Heart left ventricle (tissue), 16 donors: ENCODE measurements around the gene LIMK2. TPM values are rescaled to one million over a fixed set of nuclear protein-coding genes. Genes with fewer than 3 reads are reported as not detected.

ENCODE experiments used
- ATAC-seq, 4 donors: fragments of 200-7000 bp; cut with Tn5 transposase; one replicate each; pipeline ENCODE4 v1.9.1; 2020 to 2022; ENCODE audit warnings: moderate library complexity in 4 of 4, mild to moderate bottlenecking in 3 of 4, moderate number of reproducible peaks in 1 of 4
- DNase-seq, 5 donors: peaks; one replicate each; pipeline ENCODE4 v3.0.0-alpha.2; 2020
- H3K27ac ChIP-seq, 12 donors: fragments of 200-600 bp; sonication (generic) in 4 of 12; one replicate each; pipeline versions ENCODE4 v1.5.0 to v1.8.0; 2016 to 2022; ENCODE audit warnings: mild to moderate bottlenecking in 2 of 12
- H3K27me3 ChIP-seq, 9 donors: fragments of 200-600 bp; sonication (generic) in 2 of 9; one replicate each; pipeline versions ENCODE4 v1.5.1 to v1.8.0; 2016 to 2022; ENCODE audit warnings: mild to moderate bottlenecking in 3 of 9
- H3K36me3 ChIP-seq, 9 donors: fragments of 200-600 bp; sonication (generic) in 2 of 9; one replicate each; pipeline versions ENCODE4 v1.5.0 to v1.8.0; 2018 to 2022; ENCODE audit warnings: mild to moderate bottlenecking in 2 of 9
- H3K4me1 ChIP-seq, 12 donors: fragments of 200-600 bp; sonication (generic) in 4 of 12; one replicate each; pipeline versions ENCODE4 v1.5.0 to v1.8.0; 2016 to 2022; ENCODE audit warnings: mild to moderate bottlenecking in 3 of 12
- H3K4me3 ChIP-seq, 12 donors: fragments of 200-600 bp; sonication (generic) in 4 of 12; one replicate each; pipeline versions ENCODE4 v1.5.0 to v1.8.0; 2017 to 2022; ENCODE audit warnings: mild to moderate bottlenecking in 9 of 12, moderate library complexity in 4 of 12
- H3K9me3 ChIP-seq, 12 donors: fragments of 200-600 bp; sonication (generic) in 4 of 12; one replicate each; pipeline versions ENCODE4 v1.5.0 to v1.8.0; 2016 to 2022; ENCODE audit warnings: mild to moderate bottlenecking in 1 of 12
- CTCF ChIP-seq, 12 donors: fragments of 200-600 bp; sonication (generic) in 4 of 12; IDR thresholded peaks; one replicate each; pipeline versions ENCODE4 v1.5.0 to v1.8.0; 2018 to 2022; ENCODE audit warnings: antibody characterized with exemption in 12 of 12, mild to moderate bottlenecking in 5 of 12
- POLR2A ChIP-seq, 2 donors: fragments of 450-650 bp; IDR thresholded peaks; one replicate each; pipeline ENCODE4 v1.6.1; 2017; ENCODE audit warnings: antibody characterized with exemption in 2 of 2, mild to moderate bottlenecking in 2 of 2, moderate library complexity in 2 of 2
- WGBS, 4 donors: extraction: QIAGEN DNeasy Blood & Tissue Kit in 2 of 4; methylation state at CpG; one replicate each; pipeline versions ENCODE4 v1.1.5 to v1.1.7; 2013 to 2018; 5-methylcytosine and 5-hydroxymethylcytosine counted together
- intact Hi-C, 10 donors: fragments of 100-400 bp; cut with DNase I; formaldehyde crosslinking; loops; one replicate each; pipeline versions ENCODE4 v1.11.1 to v1.14.2; 2022
- polyA plus RNA-seq, 2 donors: library from polyadenylated mRNA; stranded (reverse); fragments of 200-250 nt; gene quantifications; one replicate each; pipeline ENCODE4 v1.2.3, GENCODE V29; 2013
- total RNA-seq, 9 donors: library from RNA; depleted of rRNA in 2 of 9; stranded (reverse); fragments of >200 nt in 2 of 9; fragmentation: NEBNext Ultra II Directional in 3 of 9; extraction: Animal tissue kit (Norgen Biotek cat#: 25700) in 3 of 9; gene quantifications; one replicate each; pipeline versions ENCODE4 v1.1.0 to v1.2.4, GENCODE V29; 2016 to 2023
- donor health status: ischemic (EF 13 %, LVEDD 7.1; RV severe dilation, severe dysfunction).
- donor health status: healthy with polysubstance abuse.
- donor health status: DM: no; HTN: yes; CAD: no.
- donor health status: DM: no; HTN: no; CAD: no.
- donor health status: ischemic (EF 25% LVEDD 6.9; RV normal size, moderate dysfunction).
- donor health status: ischemic (EF 25% LVEDD 5.7; RV mildly dilated, moderate dysfunction).
- donor health status: healthy.
- donor health status: DM: yes; HTN: yes; CAD: no.
- donor health status: ischemic (EF 35%, LVEDD 5.7; RV mildly dilated, moderate dysfunction).
- donor health status: nonischemic (EF 11% LVEDD 7.7; RV severe dilation, severe dysfunction).
- donor health status: DM: yes; HTN: yes; CAD: no.
- donor health status: PGD.
- donor health status: ischemic (EF 29% LVEDD 5.4; RV normal size, mild dysfunction).
- donor health status: nonischemic (EF 23%, LVEDD 6.1; RV moderate dilation, normal function).

LIMK2 gene
- total and polyA plus RNA-seq, 11 donors: 7.0 to 33.3 (median 9.4) TPM

GRCh38 chr22:31248965-31249958 lies 37.2 kb downstream of the LIMK2 start:
- H3K27me3 ChIP-seq: no peaks in the 10 kb centered on the region
- TF ChIP-seq CTCF (IDR thresholded peaks at IDR 0.05): no peak
- TF ChIP-seq POLR2A (IDR thresholded peaks at IDR 0.05): no peak
- peaks cover 8 to 61% (median 46%) of the 10 kb centered on the region in 12 donors for H3K4me1 ChIP-seq
- H3K27ac ChIP-seq: peak overlapping the region in 10 of 12 donors; percentile 37 to 72 (median 66)
- no peaks in the 10 kb centered on the region for H3K9me3 ChIP-seq
- ATAC-seq (peak in 1 of 4 donors; percentile 3), DNase-seq (no peak)
- H3K36me3 ChIP-seq: peaks cover 0 to 24% (median 0%) of the 10 kb centered on the region in 9 donors
- WGBS, 4 donors: 55 to 71% (median 68%) methylated on average over 8 to 9 of the region's 9 CpGs
- intact Hi-C loops: no loop called here
- peak overlapping the region in 10 of 12 donors; percentile 40 to 76 (median 58) for H3K4me3 ChIP-seq

DNA sequence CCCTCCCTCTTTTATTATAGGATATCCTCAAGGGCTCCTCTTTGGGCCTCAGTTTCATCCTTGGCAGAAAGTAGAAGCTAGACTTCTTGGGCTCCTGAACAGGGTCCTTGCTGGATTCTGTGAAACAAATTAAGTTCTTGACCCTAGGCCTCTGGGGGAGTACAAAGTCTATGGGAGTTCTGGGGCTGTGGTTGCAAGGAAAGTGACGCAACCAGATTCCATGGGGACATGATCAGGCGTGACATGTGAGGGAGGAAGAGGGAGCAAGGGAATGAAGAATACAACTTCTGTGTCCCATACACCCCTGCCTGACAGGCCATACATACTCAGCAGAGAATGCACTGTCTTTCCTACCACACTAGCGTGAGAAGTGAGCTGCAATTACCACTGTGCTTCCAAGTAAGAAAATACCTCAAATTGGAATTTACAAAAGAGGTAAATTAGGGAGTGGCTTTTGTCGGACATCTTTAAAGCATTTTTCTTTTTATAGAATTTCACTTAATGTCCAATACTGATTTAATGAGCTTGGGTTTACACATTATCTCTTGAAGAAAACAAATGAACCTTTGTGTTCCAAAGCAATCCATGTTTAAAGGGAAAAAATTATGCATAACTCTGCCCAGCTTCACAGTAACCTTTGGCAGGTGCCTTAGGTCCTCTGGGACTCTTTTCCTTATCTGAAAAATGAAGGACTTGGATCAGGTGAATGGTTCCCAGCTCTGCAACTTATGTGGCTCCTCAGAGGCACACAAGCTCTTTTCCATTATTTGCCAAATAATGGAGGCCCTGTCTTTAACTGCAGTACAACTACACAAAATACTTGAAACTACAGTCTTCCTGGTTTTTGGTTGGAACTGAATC lies 38.9 kb downstream of the LIMK2 start:
- TF ChIP-seq CTCF (IDR thresholded peaks at IDR 0.05) (no peak), POLR2A (IDR thresholded peaks at IDR 0.05) (no peak)
- WGBS, 4 donors: 80 to 89% (median 84%) methylated on average over 4 of the region's 4 CpGs
- Histone ChIP-seq H3K27me3 (no peaks in the 10 kb centered on the region), H3K27ac (peak overlapping the region in 5 of 12 donors; percentile 14 to 72 (median 69)), H3K4me1 (peaks cover 8 to 71% (median 48%) of the 10 kb centered on the region in 12 donors), H3K4me3 (no peak overlapping the region), H3K9me3 (no peaks in the 10 kb centered on the region), H3K36me3 (peaks cover 0 to 20% (median 0%) of the 10 kb centered on the region in 9 donors)
- intact Hi-C loops: loop anchor here in 2 of 10 donors (5.0 to 10.0 kb wide), 2 partner anchors 39 to 46 kb away; partner anchors contain the start of gene LIMK2 (in 1 of the 2)
- DNase-seq (no peak), ATAC-seq (no peak)

- Histone ChIP-seq H3K4me3 (no peak overlapping the region), H3K9me3 (no peaks in the 10 kb centered on the region), H3K36me3 (peaks cover 0 to 30% (median 9%) of the 10 kb centered on the region in 9 donors), H3K27me3 (no peaks in the 10 kb centered on the region), H3K27ac (peak overlapping the region in 9 of 12 donors; percentile 5 to 69 (median 46)), H3K4me1 (peaks cover 7 to 58% (median 33%) of the 10 kb centered on the region in 12 donors)
- 49 to 67% (median 63%) methylated on average over 4 of the region's 4 CpGs for WGBS, 4 donors
- intact Hi-C loops: loop anchor here in 2 of 10 donors (5.0 to 10.0 kb wide), 2 partner anchors 42 to 49 kb away; partner anchors contain the start of gene LIMK2 (in 1 of the 2)
- peak in 4 of 5 donors; percentile 43 to 52 (median 48) for DNase-seq
- TF ChIP-seq CTCF (IDR thresholded peaks at IDR 0.05) (peak in 5 of 12 donors; percentile 7 to 41 (median 25)), POLR2A (IDR thresholded peaks at IDR 0.05) (no peak)
- peak; percentile 52 to 83 (median 68) for ATAC-seq
Observed at GRCh38 chr22:31253949-31254348, 41.9 kb downstream of the LIMK2 start.
